Nucleus accumbens (tissue), 56 donors: ENCODE measurements around the gene UGT1A9.

Experiments
- DNase-seq, 56 donors: peaks; one replicate each; lab custom pipeline; 2025; lab: John Stamatoyannopoulos, UW

UGT1A9 gene

DNA sequence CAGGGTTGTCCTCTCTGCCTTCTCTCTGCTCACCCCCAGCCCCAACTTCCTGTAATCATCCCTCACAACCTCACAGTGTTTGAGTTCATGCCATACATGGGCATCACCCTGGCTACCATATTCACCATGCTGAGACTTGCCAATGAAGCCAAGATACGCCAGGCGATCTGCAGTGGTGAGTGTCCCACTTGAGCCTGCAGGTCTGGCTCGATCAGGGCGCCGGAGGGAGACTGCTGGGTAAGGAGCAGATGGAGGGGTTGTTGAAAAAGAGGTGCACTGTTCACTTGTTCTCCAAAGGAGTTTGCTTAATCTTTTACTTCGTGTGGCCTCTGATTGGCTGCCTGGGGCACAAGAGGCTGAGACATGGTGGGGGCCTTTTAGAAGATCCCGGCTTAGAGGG, 121.0 kb downstream of the UGT1A9 start:
- no peak for DNase-seq

- peak in 11 of 56 donors; percentile 4 to 54 (median 18) for DNase-seq
Measured at GRCh38 chr2:233793465-233794127, 121.9 kb downstream of the UGT1A9 start.

DNA sequence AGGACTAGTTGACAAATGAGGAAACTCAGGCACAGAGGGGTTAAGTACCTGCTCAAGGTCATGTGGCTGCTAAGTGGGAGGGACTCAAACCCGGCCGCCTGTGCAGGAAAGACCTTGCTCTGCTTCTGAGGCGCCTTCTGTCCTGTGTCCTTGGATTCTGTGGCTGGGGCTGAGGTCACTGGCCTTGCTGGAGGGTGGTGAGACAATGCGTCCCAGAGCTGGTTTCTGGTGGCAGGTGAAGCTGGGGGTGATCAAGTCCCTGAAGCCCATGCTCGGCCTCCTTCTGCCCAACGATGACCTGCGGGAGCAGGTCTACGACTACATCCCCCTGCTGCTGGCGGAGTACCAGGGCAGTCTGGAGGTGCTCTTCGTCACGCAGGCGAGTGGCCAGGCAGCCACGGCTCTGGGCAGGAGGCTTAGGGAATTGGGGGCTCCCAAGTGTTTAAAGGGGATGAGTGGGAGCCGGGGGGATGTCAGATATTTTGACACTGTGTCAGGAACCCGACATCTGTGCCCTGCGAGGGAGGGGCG, 122.5 kb downstream of the UGT1A9 start:
- no peak for DNase-seq

DNA sequence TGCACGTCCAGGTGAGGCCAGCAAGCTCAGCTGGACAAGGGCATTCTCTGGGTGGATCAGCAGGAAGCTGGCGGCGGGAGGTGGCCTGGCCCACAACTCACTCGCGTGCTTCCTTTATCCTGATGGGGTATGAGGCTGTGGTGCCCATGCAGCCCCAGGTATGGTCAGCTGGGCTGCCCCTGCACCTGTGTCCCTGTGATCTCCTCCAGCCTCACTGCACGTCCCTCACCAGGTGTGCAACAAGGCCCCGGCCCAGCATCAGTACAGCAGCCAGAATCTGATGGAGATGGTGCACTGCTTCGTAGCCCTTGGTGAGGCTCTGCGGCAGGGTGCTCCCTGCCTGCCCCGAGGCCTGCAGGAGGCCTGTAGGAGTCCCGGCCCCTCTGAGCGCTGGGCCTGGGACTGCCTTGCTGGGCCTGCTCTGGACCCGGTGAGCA, 124.1 kb downstream of the UGT1A9 start:
- no peak for DNase-seq

- DNase-seq, result no peak
Measured at GRCh38 chr2:233796254-233796653, 124.6 kb downstream of the UGT1A9 start.

DNA sequence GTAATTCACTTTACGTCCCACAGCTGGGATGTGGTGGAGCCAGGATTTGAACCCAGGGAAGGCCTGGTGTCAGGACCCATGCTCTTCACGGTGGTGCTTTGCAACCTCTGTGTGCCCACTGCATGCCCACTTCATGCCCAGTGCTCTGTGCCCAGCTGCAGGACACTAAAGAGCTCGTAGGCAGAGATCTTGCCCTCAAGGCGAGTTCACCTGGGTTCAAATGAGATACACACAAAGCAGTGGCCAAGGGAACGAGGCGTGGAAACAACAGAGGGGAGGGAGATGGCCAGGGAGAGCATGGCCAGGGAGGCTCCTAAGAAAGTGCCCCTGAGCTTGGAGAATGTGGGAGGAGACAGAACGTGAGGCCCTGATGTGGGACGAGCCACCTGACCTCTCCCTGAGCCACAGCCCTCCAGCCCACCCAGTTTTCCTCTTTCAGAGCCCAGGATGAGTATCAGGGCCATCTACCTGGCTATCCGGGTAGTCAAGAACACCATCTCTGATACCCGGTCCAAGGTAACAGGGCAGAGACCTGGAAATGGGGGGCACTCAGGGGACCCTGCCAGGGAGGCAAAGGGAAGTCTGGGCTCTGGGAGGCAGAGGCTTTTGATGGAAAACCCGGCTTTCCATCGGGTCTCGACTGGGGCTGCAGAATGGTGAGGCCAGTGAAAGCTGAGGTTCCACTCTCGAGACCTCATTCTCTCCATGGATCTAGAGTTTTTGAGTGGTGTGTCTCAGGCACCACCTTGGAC, 126.8 kb downstream of the UGT1A9 start:
- no peak for DNase-seq

GRCh38 chr2:233799087-233799665, 127.5 kb downstream of the UGT1A9 start:
- DNase-seq, result no peak

- no peak for DNase-seq
Measured at GRCh38 chr2:233799716-233800115, 128.0 kb downstream of the UGT1A9 start.

GRCh38 chr2:233800208-233800607, 128.5 kb downstream of the UGT1A9 start:
- DNase-seq, result no peak

DNA sequence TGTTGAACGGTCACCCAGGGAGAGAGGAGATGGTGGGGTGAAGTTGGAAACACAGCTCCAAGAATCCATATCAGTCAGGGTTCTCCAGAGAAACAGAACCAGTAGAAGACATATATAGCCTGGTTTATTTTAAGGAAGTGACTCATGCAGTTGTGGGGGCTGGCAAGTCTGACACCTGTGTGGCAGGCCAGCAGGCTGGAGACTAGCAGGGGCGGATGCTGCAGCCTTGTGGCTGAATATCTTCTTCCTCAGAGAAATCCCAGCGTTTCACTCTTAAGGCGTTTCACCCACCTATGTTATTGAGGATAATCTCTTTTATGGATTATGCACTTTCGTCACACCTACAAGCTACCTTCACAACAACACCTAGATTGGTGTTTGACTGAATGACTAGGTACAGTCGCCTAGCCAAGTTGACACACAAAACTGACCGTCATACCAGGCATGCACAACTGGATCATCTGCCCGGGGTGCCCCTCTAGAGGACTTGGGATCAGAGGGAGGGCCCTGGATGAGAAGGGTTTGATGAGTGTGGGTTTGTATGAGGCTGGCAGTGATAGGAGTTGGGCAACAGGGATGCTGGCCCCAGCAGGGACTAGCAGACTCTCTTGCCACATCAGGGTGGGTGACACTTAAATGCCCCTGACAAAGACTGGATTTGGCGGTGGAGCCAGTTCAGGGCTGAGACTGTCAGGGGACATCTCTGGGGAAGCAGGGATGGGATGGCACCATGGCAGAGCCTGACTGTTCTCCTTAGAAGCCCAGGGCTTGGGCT, 129.8 kb downstream of the UGT1A9 start:
- DNase-seq, result peak in 7 of 56 donors; percentile 4 to 13 (median 10)

DNA sequence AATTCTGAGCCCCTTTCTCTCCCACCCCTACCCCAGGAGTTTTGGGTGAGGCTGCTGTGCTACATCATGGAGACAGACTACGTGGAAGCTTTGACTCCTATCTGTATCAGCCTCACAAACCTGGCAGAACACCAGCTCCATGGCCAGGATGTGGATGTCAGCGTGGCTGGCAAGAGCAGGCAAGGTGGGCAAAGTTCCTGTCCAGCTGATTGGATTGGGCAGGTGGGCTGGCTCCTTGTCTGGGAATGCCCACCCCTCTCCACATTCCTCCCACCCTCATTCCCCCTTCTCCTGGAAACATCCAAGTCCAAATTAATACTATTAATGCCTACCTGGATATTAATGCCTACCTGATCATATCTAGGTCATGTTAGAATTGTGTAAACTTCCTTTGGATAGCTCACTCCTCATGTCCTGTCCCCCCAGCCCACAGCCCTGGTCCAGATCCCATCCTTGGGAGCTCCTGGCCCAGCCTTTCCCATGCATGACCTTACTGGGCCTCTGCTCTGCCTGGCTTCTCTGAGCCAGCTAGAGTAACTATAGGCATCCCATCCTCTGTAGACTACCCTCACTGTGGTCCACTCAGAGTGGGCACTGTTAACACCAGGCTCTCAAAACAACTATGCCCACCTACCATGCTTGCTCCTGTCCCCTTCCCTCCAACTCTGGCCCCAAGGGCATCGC, 130.6 kb downstream of the UGT1A9 start:
- DNase-seq, result no peak

DNA sequence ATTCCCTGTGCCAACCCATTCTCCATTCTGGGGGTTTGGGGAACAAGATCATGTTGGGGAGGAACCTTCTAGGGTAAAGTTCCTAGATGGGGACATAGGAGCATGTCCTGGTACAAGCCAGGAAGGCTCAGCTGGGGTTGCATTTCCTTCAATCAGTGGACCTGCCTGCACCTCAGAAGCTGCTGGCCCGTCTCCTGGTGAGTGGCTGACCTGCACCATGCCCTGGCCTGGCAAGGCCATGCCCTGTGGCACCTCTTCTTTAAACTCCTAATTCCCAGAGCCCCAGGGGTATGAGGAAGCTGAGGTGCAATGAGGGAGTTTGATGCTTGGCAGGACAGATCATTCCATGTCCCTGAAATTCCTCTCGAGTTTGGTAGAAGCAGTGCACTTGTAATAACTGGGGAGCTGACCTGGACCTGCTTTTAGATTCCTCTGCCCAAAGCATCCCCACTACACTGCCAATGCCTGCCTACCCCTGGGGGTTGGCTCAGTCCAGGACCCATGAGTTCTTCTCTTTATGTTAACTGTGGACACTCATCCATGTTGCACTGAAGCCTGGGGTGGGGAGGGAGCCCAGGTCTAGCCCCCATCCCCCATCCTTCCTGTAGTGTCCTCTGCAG, 131.7 kb downstream of the UGT1A9 start:
- DNase-seq, result no peak

- DNase-seq, result no peak
Measured at GRCh38 chr2:233803994-233804393, 132.3 kb downstream of the UGT1A9 start.

DNA sequence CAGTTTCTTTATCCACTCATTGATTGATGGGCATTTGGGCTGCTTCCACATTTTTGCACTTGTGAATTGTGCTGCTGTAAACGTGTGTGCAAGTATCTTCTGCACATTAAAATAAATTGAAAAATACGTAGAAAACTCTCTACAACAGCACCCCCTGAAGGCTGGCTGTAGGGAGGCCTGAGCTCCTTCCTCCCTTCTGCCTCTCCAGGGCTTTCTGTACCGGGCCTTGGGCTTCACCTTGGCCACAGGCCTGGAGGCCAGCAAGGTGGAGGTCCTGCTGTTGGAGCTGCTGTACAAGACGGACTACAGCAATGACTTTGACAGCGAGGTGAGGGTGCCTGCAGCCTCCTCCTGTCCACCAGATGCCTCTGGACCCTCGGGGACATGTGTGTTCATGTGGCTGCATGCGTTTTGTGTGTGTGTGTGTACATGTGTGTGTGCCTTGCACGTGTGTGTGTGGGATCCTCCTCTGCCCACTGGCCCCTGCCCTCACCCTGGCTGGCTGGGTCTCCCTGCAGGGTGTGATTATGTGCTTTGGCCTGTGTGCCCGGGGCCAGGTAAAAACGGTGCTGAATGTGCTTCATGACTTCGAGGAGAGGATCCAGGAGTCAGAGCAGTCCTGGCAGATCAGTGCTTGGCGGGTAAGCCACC, 135.6 kb downstream of the UGT1A9 start:
- no peak for DNase-seq

- no peak for DNase-seq
Measured at GRCh38 chr2:233807966-233808935, 136.6 kb downstream of the UGT1A9 start.

DNA sequence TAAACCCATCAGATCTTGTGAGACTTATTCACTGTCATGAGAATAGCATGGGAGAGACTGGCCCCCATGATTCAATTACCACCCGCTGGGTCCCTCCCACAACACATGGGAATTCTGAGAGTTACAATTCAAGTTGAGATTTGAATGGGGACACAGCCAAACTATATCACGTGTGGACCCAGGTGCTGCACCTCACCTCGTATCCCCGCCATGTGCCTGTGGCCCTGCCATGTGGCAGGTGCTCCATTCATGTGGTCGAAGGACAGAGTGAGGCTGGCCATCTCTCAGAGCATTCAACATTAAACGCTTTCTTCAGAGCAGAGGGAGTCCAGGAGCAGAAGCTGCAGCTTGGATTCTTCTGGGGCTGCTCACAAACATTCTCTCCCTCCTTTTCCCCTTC, 138.7 kb downstream of the UGT1A9 start:
- DNase-seq, result no peak

GRCh38 chr2:233811087-233811486, 139.4 kb downstream of the UGT1A9 start:
- DNase-seq, result no peak

DNA sequence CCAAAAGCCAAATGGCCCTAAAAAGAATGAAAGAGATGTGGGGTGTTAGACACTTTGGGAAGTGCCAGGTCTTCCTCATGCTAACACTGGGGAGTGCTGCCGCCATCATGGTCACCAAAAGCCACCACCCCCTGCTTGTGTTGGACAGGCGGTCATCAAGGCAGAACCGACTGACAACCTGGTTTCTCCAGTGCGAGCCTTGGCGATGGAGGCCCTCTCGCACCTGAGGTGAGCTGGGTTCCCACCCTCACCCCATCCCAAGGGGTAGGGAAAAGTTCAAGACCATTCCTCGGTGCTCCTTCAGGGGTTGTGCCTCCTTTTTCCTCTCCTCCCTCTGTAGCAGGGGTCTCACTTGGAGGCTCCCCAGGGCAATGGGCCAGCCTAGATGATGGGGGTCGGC, 140.0 kb downstream of the UGT1A9 start:
- no peak for DNase-seq
